HG02759 (cell line): ENCODE data around the gene APOBEC3A.

Experiments
- ATAC-seq: cut with Tn5 transposase; IDR thresholded peaks from one replicate; pipeline ENCODE4 v1.9.1; 2021; ENCODE audit warnings: mild to moderate bottlenecking, moderate library complexity; ENCODE audit not compliant: unreplicated experiment

Gene APOBEC3A

DNA sequence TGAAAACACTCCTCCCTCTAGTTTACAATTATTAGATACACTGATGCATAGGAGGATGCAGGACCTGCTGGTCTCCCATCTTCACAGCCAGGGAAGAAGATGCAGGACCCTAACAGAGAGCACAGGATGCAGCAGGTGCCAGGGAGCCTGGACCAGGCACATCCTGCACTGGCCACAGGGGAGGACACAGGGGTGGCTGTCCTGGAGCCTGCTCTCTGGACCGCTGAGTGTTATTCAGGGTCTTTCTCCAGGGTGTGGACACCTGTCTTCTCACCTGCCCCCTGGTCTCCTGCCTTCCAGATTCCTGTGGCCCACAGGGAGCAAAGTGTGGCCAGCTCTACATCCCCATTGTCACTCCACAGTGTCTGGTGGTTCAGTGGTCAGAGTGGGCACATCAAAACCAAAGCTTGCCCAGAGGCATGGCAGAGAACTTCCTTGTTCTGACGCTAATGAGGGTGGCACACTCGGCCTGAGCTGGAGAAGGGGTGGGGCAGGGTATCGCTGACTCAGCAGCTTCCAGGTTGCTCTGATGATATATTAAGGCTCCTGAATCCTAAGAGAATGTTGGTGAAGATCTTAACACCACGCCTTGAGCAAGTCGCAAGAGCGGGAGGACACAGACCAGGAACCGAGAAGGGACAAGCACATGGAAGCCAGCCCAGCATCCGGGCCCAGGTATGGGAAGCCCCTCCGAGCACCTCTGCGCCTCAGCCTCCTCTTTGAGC is at the start of gene APOBEC3A:
TSS of gene APOBEC3A (plus strand) at position 564 of the 725 bp plus-strand sequence. CDS start at position 647, 83 bp downstream.
- no peak for ATAC-seq

DNA sequence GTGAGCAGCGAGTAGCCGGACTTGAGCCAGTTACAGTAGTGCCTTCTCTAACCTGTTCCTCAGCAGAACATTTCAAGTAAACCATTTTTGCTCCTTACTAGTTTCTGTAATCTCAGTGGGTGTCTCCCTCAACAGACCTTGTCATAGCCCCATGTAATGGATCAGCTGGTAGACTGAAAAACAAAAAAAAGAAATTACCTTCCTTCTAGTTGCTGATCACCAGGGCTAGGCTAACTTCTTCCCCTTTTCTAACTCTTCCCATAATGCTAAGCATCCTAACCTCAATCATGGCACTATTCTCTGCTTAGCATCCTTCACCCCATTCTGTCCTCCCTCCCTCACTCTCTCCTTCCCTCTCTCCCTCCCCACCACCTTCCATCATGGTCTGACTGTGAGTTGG is 49.6 kb upstream of the APOBEC3A start:
- ATAC-seq, result no peak

DNA sequence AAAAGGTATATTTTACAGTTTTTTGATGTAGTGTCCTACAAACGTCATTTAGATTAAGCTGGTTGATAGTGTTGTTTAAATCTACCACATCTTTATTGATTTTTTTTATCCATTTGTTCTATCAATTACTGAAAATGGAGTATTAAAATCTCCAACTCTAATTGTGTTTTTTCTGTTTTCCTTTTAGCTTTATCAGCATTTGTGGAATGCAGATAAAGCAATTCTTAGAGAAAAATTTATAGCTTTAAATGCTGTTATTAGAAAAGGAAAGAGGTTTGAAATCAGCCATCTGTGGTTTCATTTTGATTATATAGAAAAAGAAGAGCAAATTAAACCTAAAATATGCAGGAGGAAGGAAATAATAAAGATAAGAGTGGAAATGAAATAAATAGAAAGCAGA is 46.0 kb upstream of the APOBEC3A start:
- no peak for ATAC-seq

DNA sequence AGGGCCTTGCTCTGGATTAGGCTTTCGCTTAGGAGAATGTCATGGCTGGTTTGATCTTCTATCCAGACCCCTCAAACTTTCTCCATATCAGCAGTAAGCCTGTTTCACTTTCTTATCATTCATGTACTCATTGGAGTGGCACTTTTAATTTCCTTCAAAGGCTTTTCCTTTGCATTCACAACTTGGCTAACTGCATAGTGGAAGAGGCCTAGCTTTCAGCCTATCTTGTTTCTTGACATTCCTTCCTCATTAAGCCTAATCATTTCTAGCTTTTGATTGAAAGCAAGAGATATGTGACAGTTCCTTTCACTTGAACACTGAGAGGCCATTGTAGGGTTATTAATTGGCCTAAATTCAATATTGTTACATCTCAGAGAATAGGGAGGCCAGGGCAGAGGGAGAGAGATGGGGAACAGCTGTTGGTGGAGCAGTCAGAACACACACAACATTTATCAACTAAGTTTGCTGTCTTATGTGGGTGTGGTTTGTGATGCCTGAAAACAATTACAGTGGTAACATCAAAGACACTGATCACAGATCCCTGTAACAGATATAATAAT is 37.7 kb upstream of the APOBEC3A start:
- no peak for ATAC-seq

DNA sequence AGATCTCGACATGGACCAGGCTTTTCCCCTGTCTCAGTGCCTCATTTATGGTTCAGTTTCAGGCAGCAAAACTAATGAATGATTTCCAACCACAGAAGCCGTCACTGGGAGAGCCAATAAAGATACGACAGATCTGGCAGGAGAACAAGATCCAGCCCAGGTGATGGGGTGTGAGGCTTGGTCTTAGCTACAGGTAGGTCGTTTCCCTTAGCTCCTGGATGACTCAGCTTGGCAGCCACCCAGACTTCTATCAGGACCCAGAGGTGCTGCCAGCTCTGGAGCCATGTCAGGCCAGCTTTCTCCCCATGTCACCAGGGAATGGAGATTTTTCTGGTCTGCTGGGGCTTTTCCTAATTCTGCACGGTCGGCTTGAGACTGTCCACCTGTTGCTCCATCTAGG is 36.3 kb upstream of the APOBEC3A start:
- ATAC-seq, result no peak

DNA sequence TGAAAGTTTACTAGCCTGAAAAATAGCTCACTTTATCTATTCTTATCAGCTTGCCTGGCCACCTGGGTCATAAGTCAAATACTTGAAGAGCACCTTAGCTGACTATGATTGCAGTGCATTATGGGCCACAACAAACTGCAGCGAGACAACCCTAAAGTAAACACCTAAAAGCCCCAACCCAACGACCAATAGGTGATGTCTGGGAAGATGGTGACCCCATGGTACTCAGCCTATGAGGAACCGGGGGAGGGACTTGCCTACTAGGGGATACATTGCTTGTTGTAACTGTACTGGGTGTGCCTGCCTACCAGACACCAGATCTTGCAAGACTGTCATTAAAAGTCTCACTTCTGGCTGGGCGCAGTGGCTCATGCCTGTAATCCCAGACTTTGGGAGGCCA is 35.6 kb upstream of the APOBEC3A start:
- ATAC-seq, result no peak

DNA sequence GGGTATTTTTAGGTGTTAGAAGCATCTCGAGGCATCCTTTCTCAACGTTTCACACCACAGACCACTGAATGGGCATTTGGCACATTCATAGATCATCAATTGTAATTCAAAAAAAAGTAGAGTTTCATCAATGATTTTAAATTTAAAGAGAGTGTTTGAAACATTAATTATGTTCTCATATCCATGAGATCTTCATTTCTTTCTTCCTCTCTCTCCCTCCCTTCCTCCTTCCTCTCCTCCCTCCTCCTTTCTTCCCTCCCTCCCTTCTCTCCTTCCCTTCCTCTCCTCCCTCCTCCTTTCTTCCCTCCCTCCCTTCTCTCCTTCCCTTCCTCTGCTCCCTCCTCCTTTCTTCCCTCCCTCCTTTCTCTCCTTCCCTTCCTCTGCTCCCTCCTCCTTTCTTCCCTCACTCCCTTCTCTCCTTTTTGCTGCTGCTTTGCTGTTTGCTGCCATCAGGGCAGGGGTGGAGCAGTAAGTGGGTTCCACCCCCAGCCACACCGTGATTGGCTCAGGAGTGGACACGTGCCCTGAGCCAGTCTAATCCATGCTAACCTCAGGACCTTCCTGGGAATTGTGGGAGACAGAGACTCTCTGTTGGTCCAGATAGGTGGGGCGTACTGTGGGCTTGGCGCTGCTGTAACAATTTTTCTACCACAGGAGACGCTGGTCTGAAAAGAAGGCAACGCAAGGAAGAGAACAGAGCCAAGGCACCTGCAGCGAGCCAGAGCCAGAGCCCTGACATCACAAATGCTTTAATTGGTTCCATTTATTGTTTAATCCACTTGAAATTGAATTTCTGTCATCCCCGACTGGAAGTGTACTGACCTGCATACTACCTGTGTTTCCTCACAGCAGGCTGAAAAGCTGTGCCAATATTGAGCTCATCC is 33.7 kb upstream of the APOBEC3A start:
- ATAC-seq, result no peak

DNA sequence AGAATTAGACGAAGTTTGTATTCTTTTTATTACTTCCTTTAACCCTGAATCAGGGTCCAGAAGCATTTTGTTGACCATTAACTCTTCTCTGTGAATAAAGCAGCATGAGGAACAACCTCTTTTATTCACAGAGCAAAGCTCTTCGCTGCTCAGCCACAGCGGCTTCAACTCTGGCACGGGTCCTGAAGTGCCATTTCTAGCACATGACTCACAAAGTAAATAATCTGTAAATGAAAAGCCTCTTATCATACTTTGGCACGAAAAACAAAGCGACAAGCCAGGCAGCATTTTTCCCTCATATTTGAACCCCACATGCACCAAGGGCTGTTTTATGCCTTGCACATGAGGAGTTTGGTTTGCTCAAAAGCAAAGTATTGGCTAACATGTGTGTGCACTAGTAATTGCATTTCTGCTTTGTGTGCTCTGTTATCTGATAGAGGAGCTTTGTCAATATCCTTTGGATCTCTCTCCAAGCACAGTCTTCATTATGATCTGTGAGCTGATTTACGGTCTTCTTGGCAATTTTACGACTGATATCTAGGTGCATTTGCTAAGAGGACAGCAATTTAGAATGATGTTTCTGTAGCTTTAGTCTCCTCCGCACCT is 33.0 kb upstream of the APOBEC3A start:
- no peak for ATAC-seq

DNA sequence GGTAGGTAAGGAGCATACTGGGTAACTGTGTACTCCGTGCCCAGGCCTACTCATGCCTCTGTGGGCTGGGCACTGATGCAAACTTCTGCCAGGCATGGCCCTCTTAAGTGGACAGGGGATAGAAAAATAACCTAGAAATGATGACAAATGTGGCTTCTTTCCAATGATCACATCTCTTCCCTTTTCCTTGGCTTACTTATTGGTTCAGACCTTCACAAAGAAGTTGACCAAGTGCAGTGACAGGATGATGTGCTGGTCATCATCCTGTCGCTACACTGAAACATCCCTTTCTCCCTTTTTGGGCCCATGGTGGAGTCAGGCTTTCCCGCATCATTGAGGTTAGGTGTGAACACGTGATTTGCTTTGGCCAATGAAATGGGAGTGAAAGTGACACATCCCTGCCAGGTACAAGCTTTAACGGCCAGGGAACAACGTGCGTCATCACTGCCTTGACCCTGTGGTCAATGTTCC is 31.8 kb upstream of the APOBEC3A start:
- no peak for ATAC-seq

DNA sequence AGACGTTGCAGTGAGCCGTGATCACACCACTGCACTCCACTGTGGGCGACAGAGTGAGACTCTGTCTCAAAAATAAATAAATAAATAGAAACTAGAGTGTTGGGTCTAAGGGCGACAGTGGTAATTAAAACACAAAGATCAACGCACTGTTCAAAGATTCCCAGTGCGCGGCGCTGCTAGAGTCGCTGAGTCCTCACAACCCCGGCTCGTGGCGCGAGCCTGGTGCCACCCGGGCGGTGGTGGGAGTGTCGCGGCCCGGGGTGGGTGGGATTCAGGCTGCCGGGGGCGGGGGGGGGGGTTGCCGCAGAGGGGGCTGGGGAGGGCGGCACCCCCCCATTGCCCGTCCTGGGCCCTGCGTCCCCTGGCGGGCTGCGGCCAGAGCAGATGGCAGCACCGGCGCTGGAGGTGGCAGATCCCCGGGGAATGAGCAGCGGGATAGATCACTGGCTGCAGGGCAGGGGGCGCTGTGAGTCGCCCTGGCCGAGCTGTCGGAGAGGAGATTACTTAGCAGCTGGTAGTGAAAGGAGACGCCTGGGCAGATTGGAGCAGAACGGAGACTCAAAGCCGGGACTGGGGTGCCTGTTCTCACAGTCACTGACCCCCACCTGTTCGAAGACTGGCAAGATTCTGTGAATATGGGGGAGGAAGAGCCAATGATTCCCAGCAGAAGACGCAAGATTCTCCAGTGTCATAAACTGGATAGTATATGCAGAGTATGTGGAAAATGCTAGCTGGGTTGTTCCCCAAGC is 30.2 kb upstream of the APOBEC3A start:
- no peak for ATAC-seq

DNA sequence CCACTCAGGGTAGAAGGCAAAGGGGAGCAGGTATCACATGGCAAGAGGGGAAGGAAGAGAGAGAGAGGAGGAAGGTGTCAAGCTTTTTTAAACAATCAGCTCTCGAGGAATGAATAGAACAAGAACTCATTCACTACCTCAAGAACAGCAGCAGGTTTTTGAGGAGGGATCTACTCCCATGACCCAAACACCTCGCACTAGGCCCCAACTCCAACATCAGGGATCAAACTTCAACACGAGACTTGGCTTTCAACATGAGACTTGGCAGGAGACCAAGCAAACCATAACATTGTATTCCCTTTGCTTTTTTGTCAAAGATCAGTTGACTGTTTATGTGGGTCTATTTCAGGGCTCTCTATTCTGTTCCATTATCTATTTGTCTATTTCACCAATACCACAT is 26.9 kb upstream of the APOBEC3A start:
- no peak for ATAC-seq

DNA sequence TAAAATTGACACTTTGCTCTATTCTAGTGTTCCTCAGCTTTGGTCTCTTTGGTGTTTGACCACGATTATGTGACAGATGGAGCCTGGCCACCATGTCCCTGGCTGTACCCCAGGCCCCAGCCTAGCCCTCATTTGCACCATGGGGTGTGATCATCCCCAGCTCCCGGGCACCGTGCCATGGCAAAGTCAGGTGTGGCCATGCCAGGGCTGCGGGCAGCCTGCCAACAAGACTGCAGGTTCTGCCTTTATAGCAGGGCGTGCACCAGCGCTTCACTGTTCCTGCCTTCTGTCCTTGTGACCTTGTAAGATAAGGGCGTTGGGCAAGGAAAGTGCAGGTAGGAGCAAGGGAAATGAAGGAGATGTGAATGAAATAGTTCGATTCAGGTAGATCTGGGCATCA is 22.4 kb upstream of the APOBEC3A start:
- no peak for ATAC-seq

DNA sequence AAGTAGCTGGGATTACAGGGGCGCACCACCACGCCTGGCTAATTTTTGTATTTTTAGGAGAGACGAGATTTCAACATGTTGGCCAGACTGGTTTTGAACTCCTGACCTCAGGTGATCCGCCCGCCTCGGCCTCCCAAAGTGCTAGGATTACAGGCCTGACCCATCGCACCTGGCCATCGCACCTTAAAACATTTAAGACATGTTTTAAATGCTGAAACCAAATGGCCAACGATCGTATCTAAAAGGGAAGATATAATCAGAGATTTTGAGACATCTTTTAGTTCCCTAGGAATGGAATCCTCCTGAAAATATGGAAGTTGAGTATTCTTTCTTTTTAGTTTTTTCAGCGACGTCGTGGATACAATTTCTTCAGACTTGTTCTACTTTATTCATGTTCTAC is 21.8 kb upstream of the APOBEC3A start:
- no peak for ATAC-seq

DNA sequence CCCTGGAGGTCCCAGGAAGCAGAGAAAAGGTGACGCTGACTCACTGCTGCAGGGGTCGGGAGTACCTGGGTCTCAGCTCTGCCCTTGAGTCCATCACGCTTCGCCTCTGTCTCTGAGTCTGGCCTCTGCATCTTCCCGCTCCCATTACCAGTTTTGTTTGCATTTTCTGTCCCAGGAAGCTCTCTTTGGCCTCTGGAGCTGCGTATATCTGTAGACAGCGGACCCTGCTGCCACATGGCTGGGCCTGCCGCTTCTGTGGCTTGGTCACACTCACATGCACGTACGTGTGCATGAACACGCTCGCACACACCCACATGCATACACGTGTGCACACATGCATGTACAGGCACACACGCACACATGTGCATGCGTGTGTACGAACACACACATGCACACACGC is 20.8 kb upstream of the APOBEC3A start:
- no peak for ATAC-seq

DNA sequence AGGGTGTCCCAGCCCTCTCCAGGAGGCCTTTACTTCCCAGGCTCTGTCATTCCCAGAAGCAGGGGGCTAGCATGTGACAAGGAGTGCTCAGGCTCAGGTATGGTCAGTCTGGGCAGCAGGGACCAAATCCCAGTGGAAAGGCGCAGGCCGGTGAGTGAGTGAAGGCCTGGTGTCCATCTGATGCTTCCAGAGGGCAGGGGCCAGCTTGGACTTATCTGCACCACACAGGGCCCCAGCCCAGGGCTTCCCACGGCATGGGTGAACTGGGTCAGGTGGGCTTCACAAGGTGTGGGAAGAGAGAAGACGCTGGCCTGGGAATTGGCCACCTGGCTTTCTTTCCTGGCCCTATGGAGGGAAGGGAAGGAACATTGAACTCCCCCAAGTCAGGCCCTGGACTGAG is 20.4 kb upstream of the APOBEC3A start:
- ATAC-seq, result no peak

DNA sequence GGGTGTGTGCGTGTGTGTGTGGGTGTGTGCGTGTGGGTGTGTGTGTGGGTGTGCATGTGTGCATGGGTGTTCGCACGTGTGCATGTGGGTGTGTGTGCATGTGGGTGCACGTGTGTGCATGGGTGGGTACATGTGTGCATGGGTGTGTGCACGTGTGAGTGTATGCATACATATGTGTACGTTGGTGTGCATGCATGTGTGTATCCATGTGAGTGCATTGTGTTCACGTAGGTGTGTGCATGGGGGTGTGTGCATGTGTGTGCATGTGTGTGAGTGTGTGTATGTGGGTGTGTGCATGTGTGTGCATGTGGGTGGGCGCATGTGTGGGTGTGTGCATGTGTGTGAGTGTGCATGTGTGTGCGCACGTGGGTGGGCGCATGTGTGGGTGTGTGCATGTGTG is 19.9 kb upstream of the APOBEC3A start:
- no peak for ATAC-seq

DNA sequence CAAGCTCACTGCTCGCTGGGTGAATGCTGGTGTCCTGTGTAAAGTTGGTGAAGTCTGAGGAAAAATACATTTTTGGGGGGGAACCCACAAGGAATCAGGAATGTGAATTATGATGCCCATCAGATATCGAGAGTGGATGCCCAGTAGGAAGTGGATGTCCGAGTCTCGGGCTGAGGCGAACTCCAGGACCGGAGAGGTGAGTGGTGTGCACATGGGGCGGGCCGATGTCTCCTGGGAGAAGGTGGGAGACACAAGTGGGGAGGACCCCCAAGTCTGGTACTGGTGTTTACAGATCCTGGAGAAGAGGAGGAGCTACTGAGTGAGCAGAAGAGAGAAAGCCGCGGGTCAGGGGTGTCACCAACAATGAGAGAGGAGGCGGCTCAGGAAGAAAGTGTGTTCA is 19.2 kb upstream of the APOBEC3A start:
- ATAC-seq, result no peak

DNA sequence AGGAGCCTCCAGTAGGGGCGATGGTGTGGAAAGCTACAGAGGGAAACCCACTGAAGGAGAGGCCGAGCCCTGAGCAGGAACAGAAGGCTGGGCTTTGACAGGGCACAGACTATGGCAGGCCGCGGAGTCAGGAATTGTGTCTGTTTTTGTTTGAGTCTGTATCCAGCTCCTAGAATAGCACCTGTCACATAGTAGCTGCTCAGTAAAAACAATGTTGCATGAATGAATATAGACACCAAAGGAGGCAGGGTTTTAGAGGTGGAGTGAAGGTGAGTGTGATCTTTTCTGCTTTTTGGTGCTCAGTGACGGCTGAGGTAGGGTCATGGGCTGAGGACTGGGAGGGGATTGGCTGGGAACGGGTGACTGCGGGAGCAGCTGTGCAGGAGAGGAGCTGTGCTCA is 18.5 kb upstream of the APOBEC3A start:
- no peak for ATAC-seq

DNA sequence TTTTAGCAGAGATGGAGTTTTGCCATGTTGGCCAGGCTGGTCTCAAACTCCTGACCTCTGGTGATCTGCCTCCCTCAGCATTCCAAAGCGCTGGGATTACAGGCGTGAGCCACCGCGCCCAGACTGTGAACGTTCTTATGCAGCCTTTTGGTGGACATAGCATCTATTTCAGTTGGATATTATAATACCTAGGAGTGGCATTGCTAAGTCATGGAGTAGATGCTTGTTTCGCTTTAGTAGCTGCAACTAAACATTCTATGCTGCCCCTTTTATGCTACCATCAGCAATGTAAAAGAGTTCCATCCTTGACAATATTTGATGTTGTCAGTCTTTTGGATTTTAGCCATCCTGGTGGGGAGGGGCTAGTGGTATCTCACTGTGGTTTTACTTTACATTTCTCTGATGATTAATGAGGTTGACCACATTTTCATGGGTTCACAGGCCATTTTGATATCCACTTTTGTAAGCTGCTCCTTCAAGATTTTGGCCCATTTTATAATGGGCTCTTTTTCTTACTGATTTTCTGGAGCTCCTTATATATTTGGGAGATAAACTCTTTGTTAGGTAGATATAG is 16.5 kb upstream of the APOBEC3A start:
- peak; percentile 19 for ATAC-seq

DNA sequence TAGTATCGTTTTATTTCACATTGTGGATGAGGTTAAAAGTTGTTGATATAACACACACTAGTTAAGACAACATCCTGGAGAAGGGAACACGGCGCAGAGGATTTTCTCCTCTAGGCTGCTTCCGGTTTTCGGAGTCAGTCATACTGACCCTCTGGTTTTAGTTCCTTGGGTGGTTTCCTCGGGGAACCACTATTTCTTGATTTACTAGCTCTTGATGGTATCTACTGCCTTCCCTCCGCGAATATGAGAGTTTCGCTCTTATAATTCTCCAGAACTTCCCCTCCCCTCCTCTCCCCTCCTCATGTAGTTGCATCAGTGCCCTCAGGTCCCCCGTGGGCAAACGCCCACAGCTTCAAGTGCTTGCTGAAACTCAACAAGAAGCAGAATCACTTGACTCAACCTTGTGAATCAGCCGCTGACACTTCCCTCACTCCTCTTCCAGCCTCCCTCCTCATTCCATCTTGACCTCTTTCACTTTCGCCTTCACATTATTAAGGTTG is 15.9 kb upstream of the APOBEC3A start:
- ATAC-seq, result peak; percentile 69
